K562 (cell line): Measurements from ENCODE around the gene SERTM1. TPM values are rescaled to one million over a fixed set of nuclear protein-coding genes. Genes with fewer than 3 reads are reported as not detected.

ENCODE experiments used
- ATAC-seq: fragments of 200-7000 bp; cut with Tn5 transposase; 3 replicates; pipeline ENCODE4 v1.9.1; 2020; ENCODE audit warnings: moderate library complexity
- BruUV-seq: library from RNA; stranded (reverse); fragments of 400-500 nt; replicated peaks from 2 replicates; lab custom pipeline; 2021; lab: Mats Ljungman, UMichigan
- CTCF ChIA-PET: fragments of 300-600 bp; formaldehyde crosslinking; extraction: SDS; loops from one replicate; lab custom pipeline; 2021; ENCODE audit warnings: low intra/inter-chr PET ratio; lab: Yijun Ruan, JAX
- POLR2A ChIA-PET: fragments of 300-600, 350-650 bp; sonication (Branson Sonifier 250); formaldehyde crosslinking; extraction: SDS; loops from one replicate; lab custom pipeline; 2021; ENCODE audit warnings: antibody characterized with exemption, inconsistent platforms; lab: Yijun Ruan, JAX
- DNase-seq, 4 experiments: peaks; one replicate each; pipeline versions ENCODE4 v3.0.0 to v3.0.0-alpha.2; 2011 to 2018; ENCODE audit warnings: low spot score in 3 of 4, mixed read lengths in 3 of 4; ENCODE audit errors: extremely low read depth in 1 of 4
- FAIRE-seq: peaks from 2 replicates; lab custom pipeline; 2011; peaks lifted over from hg19 to GRCh38; lab: Jason Lieb, UNC
- H2AFZ ChIP-seq: 2 replicates; pipeline ENCODE4 v1.6.0; 2011; ENCODE audit warnings: low read depth, low read length, control low read depth, inconsistent platforms
- H3K27ac ChIP-seq: fragments of 200-600 bp; 3 replicates; pipeline ENCODE4 v1.8.0; 2011; ENCODE audit warnings: low read depth, mild to moderate bottlenecking, control low read depth, inconsistent platforms, low read length, moderate library complexity, mixed read lengths; ENCODE audit errors: extremely low read depth
- H3K27me3 ChIP-seq, 2 experiments: fragments of 300-600 bp in 1 of 2; 2 replicates in 1 of 2; 3 replicates in 1 of 2; pipeline versions ENCODE4 v1.6.0 to v1.8.0; 2011; ENCODE audit warnings: inconsistent platforms in 2 of 2, low read length in 2 of 2, mild to moderate bottlenecking in 1 of 2, mixed read lengths in 1 of 2, moderate library complexity in 1 of 2; ENCODE audit not compliant: control insufficient read depth in 2 of 2, insufficient read depth in 2 of 2
- H3K36me3 ChIP-seq: fragments of 300-600 bp; 3 replicates; pipeline ENCODE4 v1.8.0; 2011; ENCODE audit warnings: mild to moderate bottlenecking, low read length, inconsistent platforms; ENCODE audit not compliant: control insufficient read depth, insufficient read depth
- H3K4me1 ChIP-seq, 2 experiments: fragments of 200-600 bp in 1 of 2; replicated peaks in 1 of 2; 2 replicates in 1 of 2; 3 replicates in 1 of 2; pipeline versions ENCODE4 v1.5.1 to v1.8.0; 2011; ENCODE audit warnings: inconsistent platforms in 2 of 2, low read length in 2 of 2, mild to moderate bottlenecking in 1 of 2, mixed read lengths in 1 of 2, moderate library complexity in 1 of 2; ENCODE audit not compliant: control insufficient read depth in 2 of 2, insufficient read depth in 2 of 2
- H3K4me2 ChIP-seq: 2 replicates; pipeline ENCODE4 v1.6.1; 2011; ENCODE audit warnings: low read length, control low read depth, inconsistent platforms, mixed read lengths; ENCODE audit not compliant: insufficient read depth
- H3K4me3 ChIP-seq: fragments of 200-600 bp; sonication (generic), shearing (Covaris generic); 2 replicates; pipeline ENCODE4 v1.5.1; 2016; ENCODE audit warnings: control low read depth, inconsistent platforms
- H3K79me2 ChIP-seq: fragments of 200-600 bp; 3 replicates; pipeline ENCODE4 v1.8.0; 2011; ENCODE audit warnings: low read length, inconsistent platforms; ENCODE audit not compliant: control insufficient read depth, insufficient read depth
- H3K9ac ChIP-seq, 2 experiments: 2 replicates each; pipeline versions ENCODE4 v1.6.0 to v1.6.1; 2011; ENCODE audit warnings: low read depth in 2 of 2, low read length in 2 of 2, control low read depth in 1 of 2, inconsistent platforms in 1 of 2, mild to moderate bottlenecking in 1 of 2, mixed read lengths in 1 of 2; ENCODE audit not compliant: insufficient read depth in 1 of 2
- H3K9me1 ChIP-seq: one replicate; pipeline ENCODE4 v1.6.0; 2011; ENCODE audit warnings: inconsistent platforms, mild to moderate bottlenecking, low read length, moderate library complexity; ENCODE audit not compliant: control insufficient read depth, insufficient read depth
- H3K9me3 ChIP-seq: replicated peaks from 2 replicates; pipeline ENCODE4 v1.5.1; 2011; ENCODE audit warnings: low read depth, low read length, inconsistent platforms; ENCODE audit not compliant: control insufficient read depth, insufficient read depth
- H4K20me1 ChIP-seq: replicated peaks from 2 replicates; pipeline ENCODE4 v1.6.1; 2011; ENCODE audit warnings: low read length, inconsistent platforms, mixed read lengths; ENCODE audit not compliant: control insufficient read depth, insufficient read depth
- CAMTA2 ChIP-seq: fragments of 250-450 bp; sonication (Bioruptor Pico); conservative IDR thresholded peaks from 2 replicates; pipeline ENCODE4 v1.5.1; 2022
- HNRNPUL1 ChIP-seq: fragments of 200-400 bp; formaldehyde crosslinking; IDR thresholded peaks from 2 replicates; pipeline ENCODE4 v1.6.1; 2017; ENCODE audit warnings: low read length
- JUND ChIP-seq, 2 experiments: IDR thresholded peaks; 2 replicates in 1 of 2; 3 replicates in 1 of 2; pipeline ENCODE4 v1.6.1; 2011; ENCODE audit warnings: borderline replicate concordance in 2 of 2, low read depth in 2 of 2, low read length in 2 of 2, improper control_type of control experiment in 1 of 2, missing biosample characterization in 1 of 2, missing genetic modification characterization in 1 of 2, missing genetic modification reagents in 1 of 2
- KDM5B ChIP-seq: fragments of 200-600 bp; sonication (generic); IDR thresholded peaks from 2 replicates; pipeline ENCODE4 v1.6.1; 2012; ENCODE audit warnings: low read depth, mild to moderate bottlenecking, moderate library complexity, low read length, control low read depth, inconsistent platforms; ENCODE audit not compliant: insufficient replicate concordance
- LARP7 ChIP-seq: fragments of 450-650 bp; IDR thresholded peaks from 2 replicates; pipeline ENCODE4 v1.6.1; 2016
- MTF1 ChIP-seq: fragments of 250-450 bp; sonication (Bioruptor Pico); IDR thresholded peaks from 2 replicates; pipeline ENCODE4 v1.9.0; 2021; ENCODE audit warnings: moderate library complexity, mild to moderate bottlenecking, inconsistent platforms, borderline replicate concordance
- STAT5B ChIP-seq: fragments of 250-450 bp; sonication (Bioruptor Pico); IDR thresholded peaks from 2 replicates; pipeline ENCODE4 v1.8.0; 2021; ENCODE audit warnings: mild to moderate bottlenecking, inconsistent platforms
- ZNF24 ChIP-seq: fragments of 450-650 bp; IDR thresholded peaks from 2 replicates; pipeline ENCODE4 v1.6.1; 2016
- ZNF778 ChIP-seq: fragments of 450-650 bp; formaldehyde crosslinking; IDR thresholded peaks from 2 replicates; pipeline ENCODE4 v1.4.0; 2020; ENCODE audit warnings: mild to moderate bottlenecking, moderate library complexity
- ZZZ3 ChIP-seq: fragments of 450-650 bp; IDR thresholded peaks from 2 replicates; pipeline ENCODE4 v1.6.1; 2016; ENCODE audit warnings: antibody characterized with exemption, mild to moderate bottlenecking, moderate library complexity
- WGBS: fragments of 100-300 bp; shearing (Covaris generic); methylation state at CpG from one replicate; pipeline ENCODE4 v1.1.6; 2016; ENCODE audit warnings: low coverage, mixed read lengths; ENCODE audit not compliant: insufficient coverage; ENCODE audit errors: missing lambda C conversion rate; 5-methylcytosine and 5-hydroxymethylcytosine counted together
- in situ Hi-C: fragments of 300-500 bp; cut with MboI; formaldehyde crosslinking; loops from 4 replicates; pipeline ENCODE4 v1.15.0; 2018; ENCODE audit warnings: inconsistent platforms, mixed read lengths
- intact Hi-C: fragments of 100-400 bp; cut with micrococcal nuclease; formaldehyde crosslinking; loops from 2 replicates; pipeline ENCODE4 v1.14.2; 2022
- polyA plus RNA-seq, 8 experiments: library from polyadenylated mRNA; depleted of rRNA in 4 of 8; stranded (reverse) in 5 of 8; unstranded in 3 of 8; fragments of >200 nt; fragmentation: Nextera tagmentation in 2 of 8; fragmentation: Illumina TruSeq in 1 of 8; extraction: Ambion mirVana in 2 of 8; extraction: Trizol in 1 of 8; gene quantifications; 2 replicates each; pipeline versions ENCODE4 v1.2.1 to v1.2.3, GENCODE V29; 2011 to 2014; ENCODE audit warnings: inconsistent platforms in 1 of 8, missing spikeins in 1 of 8
- total RNA-seq, 7 experiments: library from RNA; depleted of rRNA in 6 of 7; stranded (reverse); fragments of >200 nt in 6 of 7; fragmentation: Illumina TruSeq in 2 of 7; extraction: Trizol in 2 of 7; gene quantifications; 2 replicates each; pipeline versions ENCODE4 v1.2.1 to v1.2.3, GENCODE V29; 2011 to 2021; ENCODE audit warnings: low replicate concordance in 1 of 7
- TF ChIP-seq, protein P1 (sequence below): IDR thresholded peaks from 2 replicates; pipeline ENCODE4 v1.6.1; 2011; ENCODE audit warnings: borderline replicate concordance, low read depth, mild to moderate bottlenecking, moderate library complexity, low read length; ENCODE audit not compliant: insufficient read depth, poor library complexity, severe bottlenecking
- TF ChIP-seq, protein P2 (sequence below): fragments of 450-650 bp; IDR thresholded peaks from 2 replicates; pipeline ENCODE4 v1.7.0; 2016; ENCODE audit warnings: borderline replicate concordance

SERTM1 gene
- total and polyA plus RNA-seq, 9 of the 15 experiments (the other 6 are each of a cell fraction or from before 2014, with no cell fraction given): not detected

DNA sequence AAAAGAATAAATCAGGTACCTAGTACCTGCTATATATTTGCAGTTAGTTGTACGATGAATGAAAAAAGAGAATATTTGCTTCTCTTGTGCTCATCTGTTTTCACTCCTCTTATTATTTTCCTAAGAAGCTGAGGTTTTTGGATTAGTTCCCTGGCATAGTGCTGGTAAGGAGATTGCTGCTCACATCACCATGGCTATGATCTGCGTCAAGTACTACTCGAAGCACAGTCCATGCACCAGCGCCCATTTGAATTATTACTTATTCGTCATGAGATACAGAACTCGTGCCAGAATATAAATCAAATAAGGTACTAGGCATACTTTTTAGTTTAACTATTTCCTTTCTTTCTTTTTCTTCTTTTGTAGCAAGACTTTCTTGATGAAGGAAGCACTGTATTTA is 7.1 kb downstream of the SERTM1 start:
- Histone ChIP-seq H3K9me3 (no peaks in the 10 kb centered on the region), H3K4me2 (no peak overlapping the region), H3K27ac (no peak overlapping the region), H2AFZ (no peak overlapping the region), H3K27me3 (no peaks in the 10 kb centered on the region), H3K4me1 (no peaks in the 10 kb centered on the region), H3K36me3 (no peaks in the 10 kb centered on the region), H3K9me1 (no peaks in the 10 kb centered on the region), H3K79me2 (no peaks in the 10 kb centered on the region), H4K20me1 (no peaks in the 10 kb centered on the region), H3K9ac (no peak overlapping the region), H3K4me3 (no peak overlapping the region)
- CTCF ChIA-PET: no interaction called here
- FAIRE-seq (no peak), DNase-seq (no peak), ATAC-seq (no peak)
- BruUV-seq: no TSS peak
- no peak for TF ChIP-seq JUND (IDR thresholded peaks at IDR 0.05; ENCODE audit: borderline replicate concordance, low read depth, low read length)
- TF ChIP-seq JUND (tag; IDR thresholded peaks at IDR 0.05; ENCODE audit: borderline replicate concordance, low read depth, low read length): no peak
- intact Hi-C loops (no loop called here), in situ Hi-C loops (no loop called here)
- WGBS: 0% methylated on average over 6 of the region's 6 CpGs
- POLR2A ChIA-PET: no interaction called here

DNA sequence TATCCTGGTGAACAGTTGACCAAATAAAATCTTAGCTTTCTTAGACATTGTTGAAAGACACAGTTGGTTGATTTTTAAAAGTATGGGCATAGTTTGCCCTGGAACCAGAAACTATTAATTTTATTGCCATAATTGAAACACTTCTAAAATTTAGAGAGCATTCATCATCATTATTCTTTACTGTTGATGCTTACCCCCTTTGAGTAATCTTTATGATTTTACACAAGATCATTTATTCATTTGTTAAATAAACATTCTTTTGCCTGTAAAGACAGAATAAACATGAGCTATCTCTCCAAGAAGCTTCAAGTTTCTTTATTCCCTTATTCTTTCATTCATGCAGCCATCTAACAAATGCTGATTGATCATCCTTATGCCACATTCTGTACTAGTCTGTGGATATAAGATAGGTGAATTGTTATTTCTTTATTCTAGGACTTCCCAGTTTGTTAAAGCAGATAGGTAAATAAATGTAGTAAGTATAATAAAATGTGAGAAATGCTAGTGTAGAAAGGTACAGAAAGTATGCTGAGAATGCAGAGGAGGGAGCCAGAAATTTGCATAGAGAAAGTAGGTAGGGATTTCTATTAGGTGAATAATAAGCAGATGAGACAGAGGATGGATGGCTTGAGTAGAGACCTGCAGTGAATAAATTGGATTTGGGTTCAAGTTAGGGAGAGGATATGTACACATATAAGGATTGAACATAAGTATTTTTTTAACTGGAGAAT is 8.2 kb downstream of the SERTM1 start:
- intact Hi-C loops: no loop called here
- FAIRE-seq (no peak), ATAC-seq (no peak), DNase-seq (no peak)
- Histone ChIP-seq H3K9me1 (no peaks in the 10 kb centered on the region), H3K9ac (no peak overlapping the region), H3K27me3 (no peaks in the 10 kb centered on the region), H3K27ac (no peak overlapping the region), H4K20me1 (no peaks in the 10 kb centered on the region), H2AFZ (no peak overlapping the region), H3K79me2 (no peaks in the 10 kb centered on the region), H3K9me3 (no peaks in the 10 kb centered on the region), H3K4me3 (no peak overlapping the region), H3K36me3 (no peaks in the 10 kb centered on the region), H3K4me2 (no peak overlapping the region), H3K4me1 (no peaks in the 10 kb centered on the region)
- in situ Hi-C loops: no loop called here
- POLR2A ChIA-PET: interaction anchor here (1.5 kb wide), 1 partner anchor 11 kb away, joined by 3 read pairs; no protein-coding TSS in a partner anchor
- CTCF ChIA-PET: no interaction called here
- no TSS peak for BruUV-seq
- TF ChIP-seq STAT5B (CRISPR knock-in tag) (no peak), ZNF24 (no peak), ZNF778 (no peak), LARP7 (no peak), ZZZ3 (no peak), HNRNPUL1 (no peak), MTF1 (CRISPR knock-in tag) (no peak), KDM5B (no peak), CAMTA2 (CRISPR knock-in tag) (no peak)
- TF ChIP-seq, protein P1, sequence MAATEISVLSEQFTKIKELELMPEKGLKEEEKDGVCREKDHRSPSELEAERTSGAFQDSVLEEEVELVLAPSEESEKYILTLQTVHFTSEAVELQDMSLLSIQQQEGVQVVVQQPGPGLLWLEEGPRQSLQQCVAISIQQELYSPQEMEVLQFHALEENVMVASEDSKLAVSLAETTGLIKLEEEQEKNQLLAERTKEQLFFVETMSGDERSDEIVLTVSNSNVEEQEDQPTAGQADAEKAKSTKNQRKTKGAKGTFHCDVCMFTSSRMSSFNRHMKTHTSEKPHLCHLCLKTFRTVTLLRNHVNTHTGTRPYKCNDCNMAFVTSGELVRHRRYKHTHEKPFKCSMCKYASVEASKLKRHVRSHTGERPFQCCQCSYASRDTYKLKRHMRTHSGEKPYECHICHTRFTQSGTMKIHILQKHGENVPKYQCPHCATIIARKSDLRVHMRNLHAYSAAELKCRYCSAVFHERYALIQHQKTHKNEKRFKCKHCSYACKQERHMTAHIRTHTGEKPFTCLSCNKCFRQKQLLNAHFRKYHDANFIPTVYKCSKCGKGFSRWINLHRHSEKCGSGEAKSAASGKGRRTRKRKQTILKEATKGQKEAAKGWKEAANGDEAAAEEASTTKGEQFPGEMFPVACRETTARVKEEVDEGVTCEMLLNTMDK: no peak
- TF ChIP-seq, protein P2, sequence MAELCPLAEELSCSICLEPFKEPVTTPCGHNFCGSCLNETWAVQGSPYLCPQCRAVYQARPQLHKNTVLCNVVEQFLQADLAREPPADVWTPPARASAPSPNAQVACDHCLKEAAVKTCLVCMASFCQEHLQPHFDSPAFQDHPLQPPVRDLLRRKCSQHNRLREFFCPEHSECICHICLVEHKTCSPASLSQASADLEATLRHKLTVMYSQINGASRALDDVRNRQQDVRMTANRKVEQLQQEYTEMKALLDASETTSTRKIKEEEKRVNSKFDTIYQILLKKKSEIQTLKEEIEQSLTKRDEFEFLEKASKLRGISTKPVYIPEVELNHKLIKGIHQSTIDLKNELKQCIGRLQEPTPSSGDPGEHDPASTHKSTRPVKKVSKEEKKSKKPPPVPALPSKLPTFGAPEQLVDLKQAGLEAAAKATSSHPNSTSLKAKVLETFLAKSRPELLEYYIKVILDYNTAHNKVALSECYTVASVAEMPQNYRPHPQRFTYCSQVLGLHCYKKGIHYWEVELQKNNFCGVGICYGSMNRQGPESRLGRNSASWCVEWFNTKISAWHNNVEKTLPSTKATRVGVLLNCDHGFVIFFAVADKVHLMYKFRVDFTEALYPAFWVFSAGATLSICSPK: no peak
